Measurements from ENCODE around the gene TMEM61.

DNA sequence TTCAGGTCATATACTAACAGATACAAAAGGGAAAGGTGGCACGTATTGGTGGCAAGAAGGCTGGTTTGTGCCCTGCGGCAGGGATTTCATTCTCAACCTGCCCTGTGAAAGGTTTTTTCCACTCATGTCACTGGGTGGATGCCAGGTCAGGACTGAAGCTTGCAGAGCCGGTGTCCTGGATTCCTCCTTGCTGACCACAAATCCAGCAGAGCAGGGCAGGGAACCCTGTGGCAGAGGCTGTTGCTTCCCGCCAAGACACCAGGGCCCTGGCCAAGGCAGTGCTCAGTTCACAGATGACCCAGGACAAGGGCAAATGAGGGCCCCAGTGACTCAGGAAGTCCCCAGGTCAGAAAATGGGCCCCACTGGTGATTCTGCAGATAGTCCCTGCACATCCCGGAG, 34.7 kb downstream of the TMEM61 start:
- TF ChIP-seq POLR2A (IDR thresholded peaks at IDR 0.05; ENCODE audit: low read depth, low read length), result no peak
- no peak for TF ChIP-seq TAF1 (IDR thresholded peaks at IDR 0.05; ENCODE audit: borderline replicate concordance, low read depth, low read length)

Data from GM12892 (cell line).